ENCODE results near the gene ACAA2.

Gene ACAA2

GRCh38 chr18:49754866-49755265 is 58.5 kb downstream of the ACAA2 start:
- ATAC-seq: peak; percentile 18; the same call in 1 of the 3 replicates
- no peak for TF ChIP-seq TSHZ2 (CRISPR knock-in tag; IDR thresholded peaks at IDR 0.05)
- TF ChIP-seq PPARA (CRISPR knock-in tag; IDR thresholded peaks at IDR 0.05; ENCODE audit: borderline replicate concordance): no peak
- TF ChIP-seq, protein P1, sequence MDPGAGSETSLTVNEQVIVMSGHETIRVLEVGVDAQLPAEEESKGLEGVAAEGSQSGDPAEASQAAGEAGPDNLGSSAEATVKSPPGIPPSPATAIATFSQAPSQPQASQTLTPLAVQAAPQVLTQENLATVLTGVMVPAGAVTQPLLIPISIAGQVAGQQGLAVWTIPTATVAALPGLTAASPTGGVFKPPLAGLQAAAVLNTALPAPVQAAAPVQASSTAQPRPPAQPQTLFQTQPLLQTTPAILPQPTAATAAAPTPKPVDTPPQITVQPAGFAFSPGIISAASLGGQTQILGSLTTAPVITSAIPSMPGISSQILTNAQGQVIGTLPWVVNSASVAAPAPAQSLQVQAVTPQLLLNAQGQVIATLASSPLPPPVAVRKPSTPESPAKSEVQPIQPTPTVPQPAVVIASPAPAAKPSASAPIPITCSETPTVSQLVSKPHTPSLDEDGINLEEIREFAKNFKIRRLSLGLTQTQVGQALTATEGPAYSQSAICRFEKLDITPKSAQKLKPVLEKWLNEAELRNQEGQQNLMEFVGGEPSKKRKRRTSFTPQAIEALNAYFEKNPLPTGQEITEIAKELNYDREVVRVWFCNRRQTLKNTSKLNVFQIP (CRISPR knock-in tag; IDR thresholded peaks at IDR 0.05; ENCODE audit: borderline replicate concordance, low read depth): no peak

DNA sequence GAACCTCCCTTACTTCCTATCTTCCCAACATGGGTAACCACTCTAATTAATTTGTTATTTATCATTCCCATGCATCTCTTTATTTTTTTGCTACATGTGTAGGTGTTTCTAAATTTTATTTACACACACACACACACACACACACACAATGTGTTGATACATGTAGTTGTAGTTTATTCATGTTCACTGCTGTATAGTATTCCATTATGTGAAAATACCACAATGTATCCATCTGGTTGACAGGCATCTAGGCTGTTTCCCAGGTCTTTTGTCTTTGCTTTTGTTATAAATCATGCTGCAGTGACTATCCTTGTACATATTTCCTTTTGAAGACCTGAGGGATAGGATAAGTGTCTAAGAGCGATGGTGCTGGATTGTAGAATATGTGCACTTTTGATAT is 59.7 kb downstream of the ACAA2 start:
- no peak for ATAC-seq
- TF ChIP-seq ESRRG (CRISPR knock-in tag; IDR thresholded peaks at IDR 0.05) (no peak), ZNF70 (CRISPR knock-in tag; IDR thresholded peaks at IDR 0.05) (no peak)

DNA sequence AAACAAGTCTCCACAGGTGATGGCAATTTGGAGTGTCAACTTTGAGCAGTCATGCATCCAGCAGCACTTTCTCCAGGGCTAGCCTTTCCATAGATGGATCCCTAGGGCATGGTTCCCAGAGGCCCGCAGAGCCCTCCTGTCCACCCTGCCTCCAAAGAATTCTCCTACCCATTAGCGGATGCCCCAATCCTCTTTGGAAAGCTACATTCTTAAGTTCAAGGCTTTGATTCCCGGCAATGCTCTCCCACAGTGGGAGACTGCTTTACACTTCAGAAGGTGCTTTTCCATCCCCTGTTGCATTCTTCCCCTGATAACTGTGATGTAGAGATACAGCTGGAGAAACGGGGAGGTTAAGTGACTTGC is 61.3 kb downstream of the ACAA2 start:
- ATAC-seq: no peak
- TF ChIP-seq RARB (CRISPR knock-in tag; IDR thresholded peaks at IDR 0.05): no peak
- no peak for TF ChIP-seq TCF4 (CRISPR knock-in tag; IDR thresholded peaks at IDR 0.05; ENCODE audit: borderline replicate concordance)
- no peak for TF ChIP-seq ISL1 (CRISPR knock-in tag; IDR thresholded peaks at IDR 0.05)
- TF ChIP-seq, protein P2, sequence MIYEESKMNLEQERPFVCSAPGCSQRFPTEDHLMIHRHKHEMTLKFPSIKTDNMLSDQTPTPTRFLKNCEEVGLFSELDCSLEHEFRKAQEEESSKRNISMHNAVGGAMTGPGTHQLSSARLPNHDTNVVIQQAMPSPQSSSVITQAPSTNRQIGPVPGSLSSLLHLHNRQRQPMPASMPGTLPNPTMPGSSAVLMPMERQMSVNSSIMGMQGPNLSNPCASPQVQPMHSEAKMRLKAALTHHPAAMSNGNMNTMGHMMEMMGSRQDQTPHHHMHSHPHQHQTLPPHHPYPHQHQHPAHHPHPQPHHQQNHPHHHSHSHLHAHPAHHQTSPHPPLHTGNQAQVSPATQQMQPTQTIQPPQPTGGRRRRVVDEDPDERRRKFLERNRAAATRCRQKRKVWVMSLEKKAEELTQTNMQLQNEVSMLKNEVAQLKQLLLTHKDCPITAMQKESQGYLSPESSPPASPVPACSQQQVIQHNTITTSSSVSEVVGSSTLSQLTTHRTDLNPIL (CRISPR knock-in tag; IDR thresholded peaks at IDR 0.05; ENCODE audit: low read depth): no peak
- no peak for TF ChIP-seq PATZ1 (CRISPR knock-in tag; IDR thresholded peaks at IDR 0.05; ENCODE audit: borderline replicate concordance)
- TF ChIP-seq ZFP3 (CRISPR knock-in tag; IDR thresholded peaks at IDR 0.05): no peak
- TF ChIP-seq ZNF565 (CRISPR knock-in tag; conservative IDR thresholded peaks at IDR 0.05; ENCODE audit: low read depth): no peak
- TF ChIP-seq, protein P1 (CRISPR knock-in tag; IDR thresholded peaks at IDR 0.05; ENCODE audit: borderline replicate concordance, low read depth): no peak
- TF ChIP-seq GLIS3 (CRISPR knock-in tag; IDR thresholded peaks at IDR 0.05): no peak

- no peak for ATAC-seq
Observed at GRCh38 chr18:49751427-49752094, 61.8 kb downstream of the ACAA2 start.

DNA sequence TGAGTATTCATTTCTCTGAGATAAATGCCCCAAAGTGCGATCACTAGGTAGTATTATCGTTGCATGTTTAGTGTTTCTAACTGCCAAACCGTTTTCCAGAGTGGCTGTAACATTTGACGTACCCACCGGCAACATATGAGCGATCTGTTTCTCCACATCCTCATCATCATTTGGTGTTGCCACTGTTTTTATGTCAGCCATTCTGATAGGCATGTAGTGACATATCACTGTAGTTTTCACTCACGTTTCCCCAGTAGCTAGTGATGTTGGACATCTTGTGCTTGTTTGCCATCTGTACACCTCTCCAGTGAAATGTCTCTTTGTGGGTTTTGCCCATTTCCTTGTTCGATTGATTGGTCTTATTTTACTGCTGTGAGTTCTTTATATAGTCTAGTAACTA is 63.8 kb downstream of the ACAA2 start:
- no peak for ATAC-seq
- no peak for TF ChIP-seq ISL1 (CRISPR knock-in tag; IDR thresholded peaks at IDR 0.05)
- no peak for TF ChIP-seq ZFP3 (CRISPR knock-in tag; IDR thresholded peaks at IDR 0.05)
- TF ChIP-seq RARB (CRISPR knock-in tag; IDR thresholded peaks at IDR 0.05): no peak
- TF ChIP-seq, protein P2 (CRISPR knock-in tag; IDR thresholded peaks at IDR 0.05; ENCODE audit: low read depth): no peak
- TF ChIP-seq CSDC2 (CRISPR knock-in tag; IDR thresholded peaks at IDR 0.05): no peak
- no peak for TF ChIP-seq PPARA (CRISPR knock-in tag; IDR thresholded peaks at IDR 0.05; ENCODE audit: borderline replicate concordance)
- no peak for TF ChIP-seq TCF4 (CRISPR knock-in tag; IDR thresholded peaks at IDR 0.05; ENCODE audit: borderline replicate concordance)
- TF ChIP-seq TOX (CRISPR knock-in tag; IDR thresholded peaks at IDR 0.05; ENCODE audit: borderline replicate concordance): no peak
- TF ChIP-seq ESRRG (CRISPR knock-in tag; IDR thresholded peaks at IDR 0.05): no peak
- no peak for TF ChIP-seq GLIS3 (CRISPR knock-in tag; IDR thresholded peaks at IDR 0.05)
- no peak for TF ChIP-seq OSR1 (CRISPR knock-in tag; IDR thresholded peaks at IDR 0.05)

More at GRCh38 chr18:49751427-49752094, 61.8 kb downstream of the ACAA2 start:
- TF ChIP-seq BACH2 (CRISPR knock-in tag; IDR thresholded peaks at IDR 0.05; ENCODE audit: borderline replicate concordance) (no peak), ZNF8 (CRISPR knock-in tag; IDR thresholded peaks at IDR 0.05) (no peak)
